Astrocyte (in vitro differentiated cells and primary cell): Measurements from ENCODE around the gene PACSIN1. TPM values are rescaled to one million over a fixed set of nuclear protein-coding genes. Genes with fewer than 3 reads are reported as not detected.

ENCODE experiments used
- DNase-seq: peaks from one replicate; pipeline ENCODE4 v3.0.0-alpha.2; 2010; ENCODE audit warnings: low read depth
- FAIRE-seq: peaks from 2 replicates; lab custom pipeline; 2011; peaks lifted over from hg19 to GRCh38; lab: Jason Lieb, UNC
- H2AFZ ChIP-seq: 2 replicates; pipeline ENCODE4 v1.6.0; 2012; ENCODE audit warnings: low read depth, low read length, inconsistent platforms
- H3K27ac ChIP-seq: 2 replicates; pipeline ENCODE4 v1.5.1; 2011; ENCODE audit warnings: low read depth, low read length, inconsistent platforms
- H3K27me3 ChIP-seq: 2 replicates; pipeline ENCODE4 v1.6.0; 2011; ENCODE audit warnings: low read length, inconsistent platforms; ENCODE audit not compliant: insufficient read depth
- H3K36me3 ChIP-seq: 2 replicates; pipeline ENCODE4 v1.5.1; 2011; ENCODE audit warnings: low read length, inconsistent platforms; ENCODE audit not compliant: insufficient read depth
- H3K4me1 ChIP-seq: 2 replicates; pipeline ENCODE4 v1.5.1; 2011; ENCODE audit warnings: low read length, inconsistent platforms; ENCODE audit not compliant: insufficient read depth
- H3K4me2 ChIP-seq: 2 replicates; pipeline ENCODE4 v1.6.0; 2012; ENCODE audit warnings: low read length, inconsistent platforms
- H3K4me3 ChIP-seq: 2 replicates; pipeline ENCODE4 v1.5.1; 2011; ENCODE audit warnings: low read depth, mild to moderate bottlenecking, low read length, inconsistent platforms; ENCODE audit not compliant: insufficient read depth
- H3K79me2 ChIP-seq: 2 replicates; pipeline ENCODE4 v1.6.0; 2012; ENCODE audit warnings: mild to moderate bottlenecking, low read length, inconsistent platforms; ENCODE audit not compliant: insufficient read depth
- H3K9ac ChIP-seq: 2 replicates; pipeline ENCODE4 v1.6.0; 2012; ENCODE audit warnings: mild to moderate bottlenecking, low read length, inconsistent platforms
- H3K9me3 ChIP-seq: 2 replicates; pipeline ENCODE4 v1.5.1; 2012; ENCODE audit warnings: low read depth, mild to moderate bottlenecking, low read length, inconsistent platforms; ENCODE audit not compliant: insufficient read depth
- H4K20me1 ChIP-seq: 2 replicates; pipeline ENCODE4 v1.6.0; 2012; ENCODE audit warnings: low read length, inconsistent platforms; ENCODE audit not compliant: insufficient read depth
- H3K27ac Mint-ChIP-seq: one replicate; pipeline ENCODE4 v1.8.0; 2021; ENCODE audit warnings: mild to moderate bottlenecking, mixed read lengths; ENCODE audit not compliant: unreplicated experiment
- H3K27me3 Mint-ChIP-seq: one replicate; pipeline ENCODE4 v1.8.0; 2021; ENCODE audit warnings: low read depth, mixed read lengths; ENCODE audit not compliant: unreplicated experiment
- H3K36me3 Mint-ChIP-seq: one replicate; pipeline ENCODE4 v1.8.0; 2021; ENCODE audit warnings: low read depth, mixed read lengths; ENCODE audit not compliant: unreplicated experiment
- H3K4me1 Mint-ChIP-seq: one replicate; pipeline ENCODE4 v1.8.0; 2021; ENCODE audit warnings: low read depth, mixed read lengths; ENCODE audit not compliant: unreplicated experiment
- H3K4me3 Mint-ChIP-seq: one replicate; pipeline ENCODE4 v1.8.0; 2021; ENCODE audit warnings: mild to moderate bottlenecking, moderate library complexity, mixed read lengths; ENCODE audit not compliant: unreplicated experiment
- H3K9me3 Mint-ChIP-seq: one replicate; pipeline ENCODE4 v1.8.0; 2021; ENCODE audit warnings: mild to moderate bottlenecking, mixed read lengths; ENCODE audit not compliant: unreplicated experiment
- EZH2 ChIP-seq: IDR thresholded peaks from 2 replicates; pipeline ENCODE4 v1.6.1; 2012; ENCODE audit warnings: mild to moderate bottlenecking, low read length, inconsistent platforms; ENCODE audit not compliant: insufficient read depth
- total RNA-seq: library from RNA; stranded (reverse); gene quantifications from 2 replicates; pipeline ENCODE4 v1.2.1, GENCODE V29; 2021
- TF ChIP-seq, protein P1 (sequence below): IDR thresholded peaks from 2 replicates; pipeline ENCODE4 v1.5.1; 2011; ENCODE audit warnings: low read depth, mild to moderate bottlenecking, inconsistent platforms, low read length, moderate library complexity; ENCODE audit not compliant: insufficient read depth

The PACSIN1 gene
- total RNA-seq, 1 donor from 2014 or later = 0.32 TPM

GRCh38 chr6:34553146-34553545, 87.3 kb downstream of the PACSIN1 start:
- FAIRE-seq = no peak
- peaks cover 4% of the 10 kb centered on the region for H3K9me3 Mint-ChIP-seq
- H3K4me1 Mint-ChIP-seq = peaks cover 5% of the 10 kb centered on the region
- TF ChIP-seq EZH2 = no peak
- TF ChIP-seq, protein P1, sequence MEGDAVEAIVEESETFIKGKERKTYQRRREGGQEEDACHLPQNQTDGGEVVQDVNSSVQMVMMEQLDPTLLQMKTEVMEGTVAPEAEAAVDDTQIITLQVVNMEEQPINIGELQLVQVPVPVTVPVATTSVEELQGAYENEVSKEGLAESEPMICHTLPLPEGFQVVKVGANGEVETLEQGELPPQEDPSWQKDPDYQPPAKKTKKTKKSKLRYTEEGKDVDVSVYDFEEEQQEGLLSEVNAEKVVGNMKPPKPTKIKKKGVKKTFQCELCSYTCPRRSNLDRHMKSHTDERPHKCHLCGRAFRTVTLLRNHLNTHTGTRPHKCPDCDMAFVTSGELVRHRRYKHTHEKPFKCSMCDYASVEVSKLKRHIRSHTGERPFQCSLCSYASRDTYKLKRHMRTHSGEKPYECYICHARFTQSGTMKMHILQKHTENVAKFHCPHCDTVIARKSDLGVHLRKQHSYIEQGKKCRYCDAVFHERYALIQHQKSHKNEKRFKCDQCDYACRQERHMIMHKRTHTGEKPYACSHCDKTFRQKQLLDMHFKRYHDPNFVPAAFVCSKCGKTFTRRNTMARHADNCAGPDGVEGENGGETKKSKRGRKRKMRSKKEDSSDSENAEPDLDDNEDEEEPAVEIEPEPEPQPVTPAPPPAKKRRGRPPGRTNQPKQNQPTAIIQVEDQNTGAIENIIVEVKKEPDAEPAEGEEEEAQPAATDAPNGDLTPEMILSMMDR = no peak
- Histone ChIP-seq H3K4me2 (no peak overlapping the region), H3K79me2 (no peaks in the 10 kb centered on the region), H3K4me3 (no peak overlapping the region), H2AFZ (no peak overlapping the region), H4K20me1 (no peaks in the 10 kb centered on the region), H3K27ac (no peak overlapping the region), H3K4me1 (no peaks in the 10 kb centered on the region), H3K9me3 (peaks cover 2% of the 10 kb centered on the region), H3K27me3 (no peaks in the 10 kb centered on the region), H3K9ac (no peak overlapping the region), H3K36me3 (no peaks in the 10 kb centered on the region)
- no peaks in the 10 kb centered on the region for H3K36me3 Mint-ChIP-seq
- no peak overlapping the region for H3K4me3 Mint-ChIP-seq
- peaks cover 38% of the 10 kb centered on the region for H3K27me3 Mint-ChIP-seq
- no peak overlapping the region for H3K27ac Mint-ChIP-seq
- DNase-seq = no peak

GRCh38 chr6:34553750-34554149, 87.9 kb downstream of the PACSIN1 start:
- Histone ChIP-seq H2AFZ (no peak overlapping the region), H3K27me3 (no peaks in the 10 kb centered on the region), H3K36me3 (no peaks in the 10 kb centered on the region), H3K4me2 (no peak overlapping the region), H3K9me3 (peaks cover 5% of the 10 kb centered on the region), H3K9ac (no peak overlapping the region), H3K79me2 (no peaks in the 10 kb centered on the region), H3K27ac (no peak overlapping the region), H3K4me1 (no peaks in the 10 kb centered on the region), H4K20me1 (no peaks in the 10 kb centered on the region), H3K4me3 (no peak overlapping the region)
- no peak for FAIRE-seq
- no peak for TF ChIP-seq EZH2
- TF ChIP-seq, protein P1 = no peak
- no peaks in the 10 kb centered on the region for H3K36me3 Mint-ChIP-seq
- DNase-seq = no peak
- no peak overlapping the region for H3K27ac Mint-ChIP-seq
- peaks cover 32% of the 10 kb centered on the region for H3K27me3 Mint-ChIP-seq
- peaks cover 4% of the 10 kb centered on the region for H3K9me3 Mint-ChIP-seq
- H3K4me3 Mint-ChIP-seq = no peak overlapping the region
- H3K4me1 Mint-ChIP-seq = peaks cover 5% of the 10 kb centered on the region

- Histone ChIP-seq H3K9ac (no peak overlapping the region), H3K27ac (no peak overlapping the region), H3K4me1 (no peaks in the 10 kb centered on the region), H3K79me2 (no peaks in the 10 kb centered on the region), H2AFZ (no peak overlapping the region), H3K9me3 (peaks cover 5% of the 10 kb centered on the region), H3K36me3 (no peaks in the 10 kb centered on the region), H3K4me3 (no peak overlapping the region), H4K20me1 (no peaks in the 10 kb centered on the region), H3K4me2 (no peak overlapping the region), H3K27me3 (no peaks in the 10 kb centered on the region)
- Mint-ChIP-seq H3K27me3 (peaks cover 27% of the 10 kb centered on the region), H3K36me3 (no peaks in the 10 kb centered on the region), H3K4me1 (peaks cover 5% of the 10 kb centered on the region), H3K27ac (no peak overlapping the region), H3K4me3 (no peak overlapping the region), H3K9me3 (peaks cover 4% of the 10 kb centered on the region)
- DNase-seq (no peak), FAIRE-seq (no peak)
- no peak for TF ChIP-seq EZH2
- TF ChIP-seq, protein P1 = no peak
Measured at GRCh38 chr6:34554291-34555006, 88.6 kb downstream of the PACSIN1 start.
